Trophoblast cell (in vitro differentiated cells and primary cell): ENCODE measurements around the gene IFNL3.

ENCODE experiments used
- DNase-seq, 2 donors: peaks; one replicate each; pipeline ENCODE4 v3.0.0-alpha.2; 2016
- H2AFZ ChIP-seq: 2 replicates; pipeline ENCODE4 v1.6.1; 2013; ENCODE audit warnings: low read length, moderate library complexity, mild to moderate bottlenecking; ENCODE audit not compliant: insufficient read depth, poor library complexity
- H2AK5ac ChIP-seq: 2 replicates; pipeline ENCODE4 v1.6.1; 2013; ENCODE audit warnings: mild to moderate bottlenecking, low read length
- H2BK120ac ChIP-seq: 2 replicates; pipeline ENCODE4 v1.6.1; 2013; ENCODE audit warnings: low read length, mild to moderate bottlenecking, moderate library complexity; ENCODE audit not compliant: insufficient read depth, poor library complexity
- H2BK12ac ChIP-seq: 2 replicates; pipeline ENCODE4 v1.6.1; 2013; ENCODE audit warnings: mild to moderate bottlenecking, low read length, moderate library complexity
- H2BK5ac ChIP-seq: 2 replicates; pipeline ENCODE4 v1.6.1; 2013; ENCODE audit warnings: low read length, low read depth, moderate library complexity, mild to moderate bottlenecking; ENCODE audit not compliant: poor library complexity
- H3K14ac ChIP-seq: 2 replicates; pipeline ENCODE4 v1.6.1; 2013; ENCODE audit warnings: mild to moderate bottlenecking, low read length
- H3K18ac ChIP-seq: 2 replicates; pipeline ENCODE4 v1.6.1; 2013; ENCODE audit warnings: mild to moderate bottlenecking, low read length
- H3K23ac ChIP-seq: 2 replicates; pipeline ENCODE4 v1.6.1; 2013; ENCODE audit warnings: low read length
- H3K27ac ChIP-seq: 2 replicates; pipeline ENCODE4 v1.5.1; 2013; ENCODE audit warnings: low read depth, mild to moderate bottlenecking, inconsistent platforms, low read length, moderate library complexity
- H3K27me3 ChIP-seq: 2 replicates; pipeline ENCODE4 v1.6.1; 2013; ENCODE audit warnings: inconsistent platforms, mild to moderate bottlenecking, low read length, moderate library complexity; ENCODE audit not compliant: insufficient read depth
- H3K36me3 ChIP-seq, 2 experiments: 1 replicate in 1 of 2; 2 replicates in 1 of 2; pipeline ENCODE4 v1.6.1; 2013; ENCODE audit warnings: low read length in 2 of 2, mild to moderate bottlenecking in 2 of 2, moderate library complexity in 1 of 2; ENCODE audit not compliant: insufficient read depth in 2 of 2, control insufficient read depth in 1 of 2
- H3K4ac ChIP-seq: 2 replicates; pipeline ENCODE4 v1.6.1; 2013; ENCODE audit warnings: low read depth, mild to moderate bottlenecking, low read length, moderate library complexity
- H3K4me1 ChIP-seq, 2 experiments: 1 replicate in 1 of 2; 2 replicates in 1 of 2; pipeline ENCODE4 v1.6.1; 2013; ENCODE audit warnings: low read length in 2 of 2, mild to moderate bottlenecking in 2 of 2, moderate library complexity in 1 of 2; ENCODE audit not compliant: insufficient read depth in 2 of 2, control insufficient read depth in 1 of 2
- H3K4me2 ChIP-seq: 2 replicates; pipeline ENCODE4 v1.6.1; 2013; ENCODE audit warnings: inconsistent platforms, mild to moderate bottlenecking, low read length, moderate library complexity
- H3K4me3 ChIP-seq: 2 replicates; pipeline ENCODE4 v1.5.1; 2013; ENCODE audit warnings: mild to moderate bottlenecking, low read depth, low read length, inconsistent platforms
- H3K79me1 ChIP-seq: one replicate; pipeline ENCODE4 v1.6.1; 2013; ENCODE audit warnings: low read length
- H3K79me2 ChIP-seq: 2 replicates; pipeline ENCODE4 v1.6.1; 2013; ENCODE audit warnings: low read length, mild to moderate bottlenecking; ENCODE audit not compliant: control insufficient read depth, insufficient read depth, poor library complexity
- H3K9ac ChIP-seq: 2 replicates; pipeline ENCODE4 v1.6.1; 2013; ENCODE audit warnings: mild to moderate bottlenecking, low read length
- H3K9me3 ChIP-seq: 2 replicates; pipeline ENCODE4 v1.6.1; 2013; ENCODE audit warnings: low read depth, mild to moderate bottlenecking, control low read depth, inconsistent platforms, low read length; ENCODE audit not compliant: insufficient read depth
- H4K12ac ChIP-seq: 2 replicates; pipeline ENCODE4 v1.6.1; 2013; ENCODE audit warnings: low read depth, mild to moderate bottlenecking, low read length, moderate library complexity
- H4K8ac ChIP-seq: 2 replicates; pipeline ENCODE4 v1.6.1; 2013; ENCODE audit warnings: low read depth, mild to moderate bottlenecking, low read length, moderate library complexity
- H4K91ac ChIP-seq: one replicate; pipeline ENCODE4 v1.6.1; 2013; ENCODE audit warnings: low read depth, mild to moderate bottlenecking, low read length, moderate library complexity
- WGBS: extraction: QIAGEN DNeasy Blood & Tissue Kit; methylation state at CpG from one replicate; pipeline ENCODE4 v1.1.7; 2013; ENCODE audit warnings: missing lambda C conversion rate; ENCODE audit not compliant: insufficient read length, insufficient coverage; ENCODE audit errors: extremely low coverage; 5-methylcytosine and 5-hydroxymethylcytosine counted together

IFNL3 gene

DNA sequence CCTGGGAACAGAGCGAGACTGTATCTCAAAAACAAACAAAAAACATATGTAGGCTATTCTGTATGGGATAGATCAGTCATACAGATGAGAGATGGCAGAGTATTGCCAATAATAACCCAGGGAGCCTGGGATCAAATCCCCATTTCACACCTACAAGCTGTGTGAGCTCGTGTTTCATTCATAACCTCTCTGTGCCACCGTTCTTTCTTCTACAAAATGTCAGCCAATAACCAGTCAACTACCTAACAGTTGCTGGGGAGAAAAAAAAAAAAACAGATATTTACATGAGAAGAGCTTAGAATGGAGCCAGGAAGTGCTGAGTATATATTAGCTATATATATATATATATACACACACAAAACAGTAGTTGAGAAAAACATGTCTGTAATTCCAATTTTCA, 16.9 kb upstream of the IFNL3 start:
- Histone ChIP-seq H3K79me1 (no peaks in the 10 kb centered on the region), H2BK12ac (no peak overlapping the region), H3K27ac (no peak overlapping the region), H3K14ac (no peak overlapping the region), H2AFZ (no peak overlapping the region), H2BK5ac (no peak overlapping the region), H4K8ac (no peak overlapping the region), H3K36me3 (no peaks in the 10 kb centered on the region), H4K91ac (no peak overlapping the region), H3K23ac (no peak overlapping the region), H2AK5ac (no peak overlapping the region), H4K12ac (no peak overlapping the region), H2BK120ac (no peak overlapping the region), H3K18ac (no peak overlapping the region), H3K9me3 (peaks cover 9% of the 10 kb centered on the region), H3K4ac (no peak overlapping the region), H3K27me3 (peaks cover 28% of the 10 kb centered on the region), H3K4me2 (no peak overlapping the region), H3K4me1 (peaks cover 0 to 15% of the 10 kb centered on the region in 2 experiments), H3K9ac (no peak overlapping the region), H3K79me2 (no peaks in the 10 kb centered on the region), H3K4me3 (no peak overlapping the region)
- DNase-seq = no peak
- no CpG with 5 or more reads among the region's 3 CpGs for WGBS

DNA sequence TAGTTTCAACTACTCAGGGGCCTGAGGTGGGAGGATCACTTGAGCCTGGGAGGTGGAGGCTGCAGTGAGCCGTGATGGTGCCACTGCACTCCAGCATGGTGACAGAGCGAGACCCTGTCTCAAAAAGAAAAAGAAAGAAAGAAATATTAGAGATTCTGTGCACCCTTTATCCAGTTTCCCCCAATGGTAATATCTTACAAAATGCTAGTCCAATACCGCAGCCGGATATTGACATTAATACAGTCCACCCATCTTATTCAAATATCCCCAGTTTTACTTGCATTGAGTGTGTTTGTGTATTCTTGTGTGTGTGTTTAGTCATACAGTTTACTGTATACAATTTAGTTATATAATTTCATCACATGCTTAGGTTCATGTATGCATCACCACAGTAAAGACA, 12.4 kb upstream of the IFNL3 start:
- H3K14ac ChIP-seq = no peak overlapping the region
- no peak overlapping the region for H4K12ac ChIP-seq
- no peaks in the 10 kb centered on the region for H3K79me2 ChIP-seq
- peaks cover 3% of the 10 kb centered on the region for H3K9me3 ChIP-seq
- no peak overlapping the region for H2BK120ac ChIP-seq
- no peak overlapping the region for H3K4ac ChIP-seq
- no peak overlapping the region for H2BK5ac ChIP-seq
- H3K27me3 ChIP-seq = no peaks in the 10 kb centered on the region
- no peak overlapping the region for H3K23ac ChIP-seq
- no peak for DNase-seq
- H3K4me3 ChIP-seq = no peak overlapping the region
- H4K8ac ChIP-seq = no peak overlapping the region
- no peaks in the 10 kb centered on the region for H3K79me1 ChIP-seq
- H2AFZ ChIP-seq = no peak overlapping the region
- no peak overlapping the region for H3K18ac ChIP-seq
- H3K27ac ChIP-seq = no peak overlapping the region
- H4K91ac ChIP-seq = no peak overlapping the region
- H2AK5ac ChIP-seq = no peak overlapping the region
- peaks cover 0 to 5% of the 10 kb centered on the region in 2 experiments for H3K4me1 ChIP-seq
- H3K4me2 ChIP-seq = no peak overlapping the region
- no CpG with 5 or more reads among the region's 4 CpGs for WGBS
- H3K9ac ChIP-seq = no peak overlapping the region
- no peak overlapping the region for H2BK12ac ChIP-seq
- no peaks in the 10 kb centered on the region for H3K36me3 ChIP-seq

DNA sequence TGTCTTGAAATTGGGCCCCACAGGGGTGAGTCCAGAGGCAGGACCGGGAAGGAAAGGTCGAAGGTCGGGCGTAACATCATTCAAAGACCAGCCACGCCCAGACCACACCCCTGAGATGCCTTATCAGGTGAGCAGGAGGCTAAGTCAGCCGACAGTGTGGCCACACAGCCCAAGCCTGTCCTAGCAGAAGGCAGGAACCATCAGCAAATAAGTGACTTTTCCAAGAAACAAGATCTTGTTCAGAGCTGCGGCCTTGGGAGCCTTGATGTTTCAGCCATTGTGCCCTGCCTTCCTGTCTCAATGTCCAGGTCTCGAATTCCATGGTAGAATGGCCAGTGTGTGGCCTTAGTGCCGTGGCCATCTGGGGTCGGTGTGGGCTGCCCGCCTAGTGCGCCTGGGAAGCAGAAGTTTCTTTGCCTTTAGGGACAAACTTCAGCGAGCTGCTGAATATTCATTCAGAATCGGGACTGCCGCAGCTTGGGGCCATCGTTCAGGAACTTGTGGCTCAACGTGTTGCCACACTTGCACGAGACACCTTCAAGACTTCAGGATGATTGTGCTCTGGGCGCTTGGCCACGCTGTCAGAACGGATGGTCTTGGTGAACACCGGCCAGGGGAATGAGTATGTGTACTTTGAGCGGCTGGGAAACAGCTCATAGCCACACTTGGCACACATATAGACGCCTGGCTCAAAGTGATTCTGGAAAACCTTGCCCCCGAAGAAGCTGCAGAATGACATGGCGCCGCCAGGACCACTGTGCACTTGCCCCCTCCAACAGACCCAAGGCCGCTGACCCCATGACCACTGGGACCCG, 9.9 kb upstream of the IFNL3 start:
- no peak overlapping the region for H3K27ac ChIP-seq
- H3K4me3 ChIP-seq = no peak overlapping the region
- H4K8ac ChIP-seq = no peak overlapping the region
- no peak overlapping the region for H3K14ac ChIP-seq
- H3K79me1 ChIP-seq = no peaks in the 10 kb centered on the region
- no peaks in the 10 kb centered on the region for H3K79me2 ChIP-seq
- peaks cover 0 to 3% of the 10 kb centered on the region in 2 experiments for H3K4me1 ChIP-seq
- H2BK5ac ChIP-seq = no peak overlapping the region
- no peak overlapping the region for H3K4me2 ChIP-seq
- H3K9ac ChIP-seq = no peak overlapping the region
- no peaks in the 10 kb centered on the region for H3K36me3 ChIP-seq
- H4K12ac ChIP-seq = no peak overlapping the region
- H2BK12ac ChIP-seq = no peak overlapping the region
- WGBS = no CpG with 5 or more reads among the region's 29 CpGs
- H2AFZ ChIP-seq = no peak overlapping the region
- H4K91ac ChIP-seq = no peak overlapping the region
- H2AK5ac ChIP-seq = no peak overlapping the region
- no peaks in the 10 kb centered on the region for H3K27me3 ChIP-seq
- no peak overlapping the region for H2BK120ac ChIP-seq
- H3K9me3 ChIP-seq = peaks cover 3% of the 10 kb centered on the region
- H3K4ac ChIP-seq = no peak overlapping the region
- H3K23ac ChIP-seq = no peak overlapping the region
- no peak overlapping the region for H3K18ac ChIP-seq
- no peak for DNase-seq

DNA sequence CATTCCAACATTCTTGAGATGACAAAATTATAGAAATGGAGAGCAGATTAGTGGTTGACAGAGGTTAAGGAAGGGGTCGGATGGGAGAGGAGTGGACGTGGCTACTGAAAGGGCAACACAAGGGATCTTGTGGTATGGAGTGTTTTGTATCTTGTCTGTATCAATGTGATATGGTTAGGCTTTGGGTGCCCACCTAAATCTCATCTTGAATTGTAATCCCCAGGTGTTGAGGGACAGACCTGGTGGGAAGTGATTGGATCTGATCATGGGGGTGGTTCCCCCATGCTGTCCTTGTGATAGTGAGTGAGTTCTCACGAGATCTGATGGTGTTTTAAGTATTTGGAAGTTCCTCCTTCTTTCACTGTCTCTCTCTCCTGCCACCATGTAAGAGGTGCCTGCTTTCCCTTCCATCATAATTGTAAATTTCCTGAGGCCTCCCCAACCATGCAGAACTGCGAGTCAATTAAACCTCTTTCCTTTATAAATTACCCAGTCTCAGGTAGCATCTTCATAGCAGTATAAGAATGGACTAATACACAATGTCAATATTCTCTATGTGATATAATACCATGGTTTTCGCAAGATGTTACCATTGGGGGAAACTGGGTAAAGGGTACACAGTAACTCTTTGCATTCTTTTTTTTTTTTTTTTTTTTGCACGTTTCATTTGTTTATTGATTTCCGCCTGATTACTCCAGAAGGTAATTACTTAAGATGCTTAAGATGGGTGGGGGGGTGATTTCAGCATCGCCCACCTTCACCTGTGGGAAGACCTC, 8.8 kb upstream of the IFNL3 start:
- Histone ChIP-seq H3K27me3 (peaks cover 10% of the 10 kb centered on the region), H3K9me3 (peaks cover 5% of the 10 kb centered on the region), H3K4me2 (no peak overlapping the region), H3K9ac (no peak overlapping the region), H2AK5ac (no peak overlapping the region), H2AFZ (no peak overlapping the region), H3K4me1 (peaks cover 0 to 3% of the 10 kb centered on the region in 2 experiments), H2BK5ac (no peak overlapping the region), H4K8ac (no peak overlapping the region), H3K14ac (no peak overlapping the region), H3K4me3 (no peak overlapping the region), H4K12ac (no peak overlapping the region), H3K4ac (no peak overlapping the region), H3K18ac (no peak overlapping the region), H3K23ac (no peak overlapping the region), H2BK120ac (no peak overlapping the region), H3K79me1 (no peaks in the 10 kb centered on the region), H3K27ac (no peak overlapping the region), H3K36me3 (no peaks in the 10 kb centered on the region), H4K91ac (no peak overlapping the region), H3K79me2 (no peaks in the 10 kb centered on the region), H2BK12ac (no peak overlapping the region)
- no peak for DNase-seq
- WGBS = no CpG with 5 or more reads among the region's 8 CpGs
